Urinary bladder (tissue), 4 donors: ENCODE results near the gene TLR10. TPM values are rescaled to one million over a fixed set of nuclear protein-coding genes. Genes with fewer than 3 reads are reported as not detected.

Experiments
- DNase-seq: peaks from one replicate; pipeline ENCODE4 v3.0.0-alpha.2; 2015; ENCODE audit errors: extremely low spot score
- H3K27ac ChIP-seq: one replicate; pipeline ENCODE4 v1.5.1; 2013; ENCODE audit warnings: low read depth, mild to moderate bottlenecking, moderate library complexity
- H3K36me3 ChIP-seq: one replicate; pipeline ENCODE4 v1.6.1; 2013; ENCODE audit warnings: mild to moderate bottlenecking, moderate library complexity; ENCODE audit not compliant: insufficient read depth
- H3K4me1 ChIP-seq: one replicate; pipeline ENCODE4 v1.6.1; 2013; ENCODE audit warnings: mild to moderate bottlenecking, moderate library complexity; ENCODE audit not compliant: insufficient read depth
- H3K4me3 ChIP-seq: one replicate; pipeline ENCODE4 v1.5.1; 2013; ENCODE audit warnings: low read depth, low read length
- WGBS: extraction: QIAGEN DNeasy Blood & Tissue Kit; methylation state at CpG from one replicate; pipeline ENCODE4 v1.1.7; 2013; 5-methylcytosine and 5-hydroxymethylcytosine counted together
- polyA plus RNA-seq: library from polyadenylated mRNA; stranded (reverse); fragments of 200-250 nt; gene quantifications from one replicate; pipeline ENCODE4 v1.2.3, GENCODE V29; 2013
- total RNA-seq: library from RNA; depleted of rRNA; stranded (reverse); fragments of >200 nt; gene quantifications from one replicate; pipeline ENCODE4 v1.2.3, GENCODE V29; 2014
- donor health status: healthy with polysubstance abuse.
- donor health status: healthy.

Gene TLR10
- total RNA-seq (3.0 TPM), polyA plus RNA-seq (0.05 TPM)

GRCh38 chr4:38782452-38783108, at the start of gene TLR10:
Gene TLR10 (minus strand): TSS chr4:38782990. CDS start chr4:38775590, 7,400 bp downstream.
- 40% methylated on average over 12 of the region's 12 CpGs for WGBS
- Histone ChIP-seq H3K4me3 (no peak within 1 kb of the TSS), H3K27ac (no peak within 1 kb of the TSS), H3K4me1 (no peaks in the 10 kb centered on the region), H3K36me3 (no peaks in the 10 kb centered on the region)
- no peak for DNase-seq

GRCh38 chr4:38832206-38832605, 49.4 kb upstream of the TLR10 start:
- no peak for DNase-seq
- no peak overlapping the region for H3K4me3 ChIP-seq
- WGBS, result 95% methylated on average over 1 of the region's 1 CpG
- no peak overlapping the region for H3K27ac ChIP-seq
- no peaks in the 10 kb centered on the region for H3K36me3 ChIP-seq
- H3K4me1 ChIP-seq, result no peaks in the 10 kb centered on the region

- Histone ChIP-seq H3K27ac (no peak overlapping the region), H3K4me3 (no peak overlapping the region), H3K4me1 (no peaks in the 10 kb centered on the region), H3K36me3 (no peaks in the 10 kb centered on the region)
- DNase-seq, result no peak
These were observed 48.9 kb upstream of the TLR10 start for GRCh38 chr4:38831653-38832052.

- no peak for DNase-seq
- Histone ChIP-seq H3K4me3 (no peak overlapping the region), H3K27ac (no peak overlapping the region), H3K4me1 (no peaks in the 10 kb centered on the region), H3K36me3 (no peaks in the 10 kb centered on the region)
- 90% methylated on average over 5 of the region's 5 CpGs for WGBS
These were observed 46.4 kb upstream of the TLR10 start for GRCh38 chr4:38829237-38829636.

GRCh38 chr4:38823766-38824165, 41.0 kb upstream of the TLR10 start:
- no peak for DNase-seq
- Histone ChIP-seq H3K36me3 (no peaks in the 10 kb centered on the region), H3K27ac (no peak overlapping the region), H3K4me3 (no peak overlapping the region), H3K4me1 (no peaks in the 10 kb centered on the region)
- WGBS, result 96% methylated on average over 27 of the region's 27 CpGs

GRCh38 chr4:38822748-38823303, 40.0 kb upstream of the TLR10 start:
- 85% methylated on average over 5 of the region's 5 CpGs for WGBS
- DNase-seq, result no peak
- Histone ChIP-seq H3K4me3 (no peak overlapping the region), H3K36me3 (no peaks in the 10 kb centered on the region), H3K27ac (no peak overlapping the region), H3K4me1 (no peaks in the 10 kb centered on the region)

GRCh38 chr4:38821739-38822138, 38.9 kb upstream of the TLR10 start:
- Histone ChIP-seq H3K4me3 (no peak overlapping the region), H3K27ac (no peak overlapping the region), H3K4me1 (no peaks in the 10 kb centered on the region), H3K36me3 (no peaks in the 10 kb centered on the region)
- 85% methylated on average over 3 of the region's 3 CpGs for WGBS
- no peak for DNase-seq

- Histone ChIP-seq H3K4me3 (no peak overlapping the region), H3K27ac (no peak overlapping the region), H3K4me1 (no peaks in the 10 kb centered on the region), H3K36me3 (no peaks in the 10 kb centered on the region)
- no peak for DNase-seq
- 91% methylated on average over 4 of the region's 4 CpGs for WGBS
These were observed 37.7 kb upstream of the TLR10 start for GRCh38 chr4:38820329-38821061.

GRCh38 chr4:38819569-38819968, 36.8 kb upstream of the TLR10 start:
- WGBS, result 69% methylated on average over 3 of the region's 3 CpGs
- H3K4me1 ChIP-seq, result no peaks in the 10 kb centered on the region

GRCh38 chr4:38818441-38818976, 35.7 kb upstream of the TLR10 start:
- Histone ChIP-seq H3K4me3 (no peak overlapping the region), H3K27ac (no peak overlapping the region), H3K4me1 (no peaks in the 10 kb centered on the region), H3K36me3 (no peaks in the 10 kb centered on the region)
- WGBS, result 84% methylated on average over 5 of the region's 5 CpGs
- DNase-seq, result no peak

More at GRCh38 chr4:38819569-38819968, 36.8 kb upstream of the TLR10 start:
- Histone ChIP-seq H3K4me3 (no peak overlapping the region), H3K36me3 (no peaks in the 10 kb centered on the region), H3K27ac (no peak overlapping the region)
- no peak for DNase-seq

GRCh38 chr4:38815885-38816782, 33.3 kb upstream of the TLR10 start:
- Histone ChIP-seq H3K4me1 (no peaks in the 10 kb centered on the region), H3K27ac (no peak overlapping the region), H3K36me3 (no peaks in the 10 kb centered on the region), H3K4me3 (no peak overlapping the region)
- WGBS, result 76% methylated on average over 3 of the region's 3 CpGs
- DNase-seq, result no peak

GRCh38 chr4:38814386-38814785, 31.6 kb upstream of the TLR10 start:
- 78% methylated on average over 3 of the region's 3 CpGs for WGBS
- DNase-seq, result no peak
- no peak overlapping the region for H3K4me3 ChIP-seq
- H3K36me3 ChIP-seq, result no peaks in the 10 kb centered on the region
- H3K27ac ChIP-seq, result no peak overlapping the region
- no peaks in the 10 kb centered on the region for H3K4me1 ChIP-seq

GRCh38 chr4:38811297-38811696, 28.5 kb upstream of the TLR10 start:
- Histone ChIP-seq H3K4me1 (no peaks in the 10 kb centered on the region), H3K36me3 (no peaks in the 10 kb centered on the region), H3K4me3 (no peak overlapping the region), H3K27ac (no peak overlapping the region)
- DNase-seq, result no peak
- 83% methylated on average over 6 of the region's 6 CpGs for WGBS
